GM23338 (cell line): ENCODE data around the gene RPLP1. TPM values are rescaled to one million over a fixed set of nuclear protein-coding genes. Genes with fewer than 3 reads are reported as not detected.

ENCODE experiments used
- ATAC-seq: fragments of 200-7000 bp; cut with Tn5 transposase; 3 replicates; pipeline ENCODE4 v1.9.1; 2020
- DNase-seq: peaks from one replicate; pipeline ENCODE4 v3.0.0-alpha.2; 2015; ENCODE audit warnings: low spot score
- H2AFZ ChIP-seq: fragments of 200-600 bp; sonication (generic); 2 replicates; pipeline ENCODE4 v1.8.0; 2016; ENCODE audit warnings: antibody characterized with exemption, mild to moderate bottlenecking, moderate library complexity
- H3F3A ChIP-seq: fragments of 200-600 bp; sonication (generic); replicated peaks from 2 replicates; pipeline ENCODE4 v1.8.0; 2017; ENCODE audit warnings: antibody characterized with exemption, mixed run types, low read depth
- H3K27ac ChIP-seq: fragments of 200-600 bp; sonication (generic); 2 replicates; pipeline ENCODE4 v1.6.1; 2016; ENCODE audit warnings: low read depth
- H3K27me3 ChIP-seq: fragments of 200-600 bp; sonication (generic); 2 replicates; pipeline ENCODE4 v1.8.0; 2016; ENCODE audit warnings: mild to moderate bottlenecking, mixed run types, moderate library complexity; ENCODE audit not compliant: insufficient read depth
- H3K36me3 ChIP-seq: fragments of 200-600 bp; sonication (generic); 2 replicates; pipeline ENCODE4 v1.8.0; 2016; ENCODE audit warnings: mild to moderate bottlenecking; ENCODE audit not compliant: insufficient read depth
- H3K4me1 ChIP-seq: fragments of 200-600 bp; sonication (generic); 2 replicates; pipeline ENCODE4 v1.8.0; 2016; ENCODE audit warnings: mild to moderate bottlenecking, moderate library complexity; ENCODE audit not compliant: insufficient read depth
- H3K4me2 ChIP-seq: fragments of 200-600 bp; sonication (generic); 2 replicates; pipeline ENCODE4 v1.7.1; 2017; ENCODE audit warnings: mixed run types
- H3K4me3 ChIP-seq: fragments of 200-600 bp; sonication (generic); 2 replicates; pipeline ENCODE4 v1.6.1; 2016; ENCODE audit warnings: mixed run types
- H3K79me2 ChIP-seq: fragments of 200-600 bp; sonication (generic); replicated peaks from 2 replicates; pipeline ENCODE4 v1.8.0; 2017; ENCODE audit warnings: mild to moderate bottlenecking; ENCODE audit not compliant: insufficient read depth
- H3K9me2 ChIP-seq: fragments of 200-600 bp; sonication (generic); 2 replicates; pipeline ENCODE4 v1.8.0; 2017; ENCODE audit not compliant: insufficient read depth
- H4K20me1 ChIP-seq: fragments of 200-600 bp; sonication (generic); replicated peaks from 2 replicates; pipeline ENCODE4 v1.8.0; 2017; ENCODE audit warnings: mild to moderate bottlenecking; ENCODE audit not compliant: insufficient read depth
- H3K27ac Mint-ChIP-seq: 2 replicates; pipeline ENCODE4 v1.8.0; 2020; ENCODE audit warnings: inconsistent platforms, mild to moderate bottlenecking, moderate library complexity, mixed read lengths
- H3K27me3 Mint-ChIP-seq: 3 replicates; pipeline ENCODE4 v1.8.0; 2022; ENCODE audit warnings: low read depth, mild to moderate bottlenecking, moderate library complexity, mixed read lengths, inconsistent platforms; ENCODE audit not compliant: insufficient read depth, poor library complexity
- H3K36me3 Mint-ChIP-seq: 3 replicates; pipeline ENCODE4 v1.8.0; 2021; ENCODE audit warnings: low read depth, mild to moderate bottlenecking, inconsistent platforms, moderate library complexity, mixed read lengths
- H3K4me1 Mint-ChIP-seq: 3 replicates; pipeline ENCODE4 v1.8.0; 2020; ENCODE audit warnings: mild to moderate bottlenecking, inconsistent platforms, mixed read lengths
- H3K4me3 Mint-ChIP-seq: 3 replicates; pipeline ENCODE4 v1.8.0; 2021; ENCODE audit warnings: moderate library complexity, mild to moderate bottlenecking, inconsistent platforms, mixed read lengths
- H3K9me3 Mint-ChIP-seq: 3 replicates; pipeline ENCODE4 v1.8.0; 2020; ENCODE audit warnings: moderate library complexity, mild to moderate bottlenecking, inconsistent platforms, mixed read lengths
- CREB1 ChIP-seq: fragments of 250-450 bp; sonication (Bioruptor Pico); IDR thresholded peaks from 2 replicates; pipeline ENCODE4 v1.5.0; 2020; ENCODE audit warnings: low read depth, mild to moderate bottlenecking, moderate library complexity
- EZH2 ChIP-seq: fragments of 200-600 bp; sonication (generic); IDR thresholded peaks from one replicate; pipeline ENCODE4 v1.8.0; 2017; ENCODE audit warnings: antibody characterized with exemption, mild to moderate bottlenecking, low read depth; ENCODE audit not compliant: unreplicated experiment
- EZH2phosphoT487 ChIP-seq: fragments of 200-600 bp; sonication (generic); IDR thresholded peaks from one replicate; pipeline ENCODE4 v1.8.1; 2018; ENCODE audit warnings: antibody characterized with exemption; ENCODE audit not compliant: unreplicated experiment
- NANOG ChIP-seq: IDR thresholded peaks from 2 replicates; pipeline ENCODE4 v1.6.1; 2016; ENCODE audit warnings: antibody characterized with exemption, borderline replicate concordance
- STAT1 ChIP-seq: IDR thresholded peaks from one replicate; pipeline ENCODE4 v1.6.1; 2016; ENCODE audit warnings: antibody characterized with exemption; ENCODE audit not compliant: unreplicated experiment
- ZNF114 ChIP-seq: fragments of 250-450 bp; sonication (Bioruptor Pico); IDR thresholded peaks from 2 replicates; pipeline ENCODE4 v1.5.0; 2020; ENCODE audit warnings: mild to moderate bottlenecking, moderate library complexity
- ZNF331 ChIP-seq: fragments of 250-450 bp; sonication (Bioruptor Pico); IDR thresholded peaks from 2 replicates; pipeline ENCODE4 v1.5.0; 2020; ENCODE audit warnings: low read depth, mild to moderate bottlenecking, moderate library complexity
- polyA plus RNA-seq: library from polyadenylated mRNA; unstranded; fragments of >200 nt; fragmentation: Nextera tagmentation; extraction: Ambion mirVana; gene quantifications from 2 replicates; pipeline ENCODE4 v1.2.1, GENCODE V29; 2016
- total RNA-seq: library from RNA; depleted of rRNA; stranded (reverse); fragments of >200 nt; shearing (Covaris generic); gene quantifications from 2 replicates; pipeline ENCODE4 v1.2.3, GENCODE V29; 2014
- TF ChIP-seq, protein P1 (sequence below): IDR thresholded peaks from one replicate; pipeline ENCODE4 v1.6.1; 2018; ENCODE audit warnings: antibody characterized with exemption; ENCODE audit not compliant: unreplicated experiment
- TF ChIP-seq, protein P2 (sequence below): fragments of 250-450 bp; sonication (Bioruptor Pico); IDR thresholded peaks from 2 replicates; pipeline ENCODE4 v1.5.0; 2020; ENCODE audit warnings: mild to moderate bottlenecking, moderate library complexity
- TF ChIP-seq, protein P3 (sequence below), 2 experiments: fragments of 200-600 bp in 1 of 2; sonication (generic) in 1 of 2; conservative IDR thresholded peaks; 2 replicates each; pipeline versions ENCODE4 v1.5.1 to v1.6.1; 2016 to 2017; ENCODE audit warnings: antibody characterized with exemption in 2 of 2, low read depth in 2 of 2, mild to moderate bottlenecking in 2 of 2, moderate library complexity in 1 of 2
- TF ChIP-seq, protein P4 (sequence below): IDR thresholded peaks from 2 replicates; pipeline ENCODE4 v1.6.1; 2016; ENCODE audit warnings: antibody characterized with exemption

Gene RPLP1
- total and polyA plus RNA-seq, 2 experiments from 2014 or later: 283 to 3,258 TPM

DNA sequence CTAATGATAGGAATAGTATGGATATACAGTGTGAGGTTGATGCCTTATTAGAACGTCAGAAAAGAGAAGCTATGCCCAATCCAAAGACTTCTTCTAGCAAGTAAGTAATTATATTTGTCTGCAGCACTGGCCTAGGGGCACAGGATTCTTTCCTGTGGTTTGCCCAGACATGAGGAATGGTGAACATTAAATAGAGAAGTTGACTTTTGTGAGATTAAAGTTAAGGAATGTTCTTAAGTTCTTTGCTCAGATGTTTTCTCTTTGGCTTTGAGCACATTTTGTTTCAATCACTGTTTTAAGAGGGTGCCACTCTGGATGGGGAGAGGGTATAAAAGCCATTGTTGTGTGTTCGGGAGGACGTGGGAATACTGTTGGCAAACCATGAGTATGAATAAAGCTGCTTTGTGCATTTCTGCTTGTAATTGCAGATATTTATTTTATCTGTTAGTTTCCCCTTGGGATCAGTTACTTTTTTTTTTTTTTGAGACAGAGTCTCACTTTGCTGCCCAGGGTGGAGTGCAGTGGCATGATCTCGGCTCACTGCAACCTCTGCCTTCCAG lies 30.2 kb upstream of the RPLP1 start:
- Mint-ChIP-seq H3K36me3 (peaks cover 86% of the 10 kb centered on the region), H3K4me1 (no peaks in the 10 kb centered on the region), H3K9me3 (no peaks in the 10 kb centered on the region), H3K27me3 (no peaks in the 10 kb centered on the region), H3K27ac (no peak overlapping the region), H3K4me3 (no peak overlapping the region)
- Histone ChIP-seq H3K79me2 (peaks cover 38% of the 10 kb centered on the region), H3K4me3 (no peak overlapping the region), H3K4me1 (no peaks in the 10 kb centered on the region), H3K27me3 (no peaks in the 10 kb centered on the region), H3K27ac (no peak overlapping the region), H3K9me2 (no peaks in the 10 kb centered on the region), H3F3A (no peaks in the 10 kb centered on the region; the same call in 1 of the 2 replicates), H3K4me2 (no peak overlapping the region), H2AFZ (no peak overlapping the region), H4K20me1 (peaks cover 45% of the 10 kb centered on the region), H3K36me3 (peaks cover 92% of the 10 kb centered on the region)
- no peak for TF ChIP-seq STAT1
- TF ChIP-seq, protein P1, sequence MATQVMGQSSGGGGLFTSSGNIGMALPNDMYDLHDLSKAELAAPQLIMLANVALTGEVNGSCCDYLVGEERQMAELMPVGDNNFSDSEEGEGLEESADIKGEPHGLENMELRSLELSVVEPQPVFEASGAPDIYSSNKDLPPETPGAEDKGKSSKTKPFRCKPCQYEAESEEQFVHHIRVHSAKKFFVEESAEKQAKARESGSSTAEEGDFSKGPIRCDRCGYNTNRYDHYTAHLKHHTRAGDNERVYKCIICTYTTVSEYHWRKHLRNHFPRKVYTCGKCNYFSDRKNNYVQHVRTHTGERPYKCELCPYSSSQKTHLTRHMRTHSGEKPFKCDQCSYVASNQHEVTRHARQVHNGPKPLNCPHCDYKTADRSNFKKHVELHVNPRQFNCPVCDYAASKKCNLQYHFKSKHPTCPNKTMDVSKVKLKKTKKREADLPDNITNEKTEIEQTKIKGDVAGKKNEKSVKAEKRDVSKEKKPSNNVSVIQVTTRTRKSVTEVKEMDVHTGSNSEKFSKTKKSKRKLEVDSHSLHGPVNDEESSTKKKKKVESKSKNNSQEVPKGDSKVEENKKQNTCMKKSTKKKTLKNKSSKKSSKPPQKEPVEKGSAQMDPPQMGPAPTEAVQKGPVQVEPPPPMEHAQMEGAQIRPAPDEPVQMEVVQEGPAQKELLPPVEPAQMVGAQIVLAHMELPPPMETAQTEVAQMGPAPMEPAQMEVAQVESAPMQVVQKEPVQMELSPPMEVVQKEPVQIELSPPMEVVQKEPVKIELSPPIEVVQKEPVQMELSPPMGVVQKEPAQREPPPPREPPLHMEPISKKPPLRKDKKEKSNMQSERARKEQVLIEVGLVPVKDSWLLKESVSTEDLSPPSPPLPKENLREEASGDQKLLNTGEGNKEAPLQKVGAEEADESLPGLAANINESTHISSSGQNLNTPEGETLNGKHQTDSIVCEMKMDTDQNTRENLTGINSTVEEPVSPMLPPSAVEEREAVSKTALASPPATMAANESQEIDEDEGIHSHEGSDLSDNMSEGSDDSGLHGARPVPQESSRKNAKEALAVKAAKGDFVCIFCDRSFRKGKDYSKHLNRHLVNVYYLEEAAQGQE: no peak
- TF ChIP-seq, protein P2, sequence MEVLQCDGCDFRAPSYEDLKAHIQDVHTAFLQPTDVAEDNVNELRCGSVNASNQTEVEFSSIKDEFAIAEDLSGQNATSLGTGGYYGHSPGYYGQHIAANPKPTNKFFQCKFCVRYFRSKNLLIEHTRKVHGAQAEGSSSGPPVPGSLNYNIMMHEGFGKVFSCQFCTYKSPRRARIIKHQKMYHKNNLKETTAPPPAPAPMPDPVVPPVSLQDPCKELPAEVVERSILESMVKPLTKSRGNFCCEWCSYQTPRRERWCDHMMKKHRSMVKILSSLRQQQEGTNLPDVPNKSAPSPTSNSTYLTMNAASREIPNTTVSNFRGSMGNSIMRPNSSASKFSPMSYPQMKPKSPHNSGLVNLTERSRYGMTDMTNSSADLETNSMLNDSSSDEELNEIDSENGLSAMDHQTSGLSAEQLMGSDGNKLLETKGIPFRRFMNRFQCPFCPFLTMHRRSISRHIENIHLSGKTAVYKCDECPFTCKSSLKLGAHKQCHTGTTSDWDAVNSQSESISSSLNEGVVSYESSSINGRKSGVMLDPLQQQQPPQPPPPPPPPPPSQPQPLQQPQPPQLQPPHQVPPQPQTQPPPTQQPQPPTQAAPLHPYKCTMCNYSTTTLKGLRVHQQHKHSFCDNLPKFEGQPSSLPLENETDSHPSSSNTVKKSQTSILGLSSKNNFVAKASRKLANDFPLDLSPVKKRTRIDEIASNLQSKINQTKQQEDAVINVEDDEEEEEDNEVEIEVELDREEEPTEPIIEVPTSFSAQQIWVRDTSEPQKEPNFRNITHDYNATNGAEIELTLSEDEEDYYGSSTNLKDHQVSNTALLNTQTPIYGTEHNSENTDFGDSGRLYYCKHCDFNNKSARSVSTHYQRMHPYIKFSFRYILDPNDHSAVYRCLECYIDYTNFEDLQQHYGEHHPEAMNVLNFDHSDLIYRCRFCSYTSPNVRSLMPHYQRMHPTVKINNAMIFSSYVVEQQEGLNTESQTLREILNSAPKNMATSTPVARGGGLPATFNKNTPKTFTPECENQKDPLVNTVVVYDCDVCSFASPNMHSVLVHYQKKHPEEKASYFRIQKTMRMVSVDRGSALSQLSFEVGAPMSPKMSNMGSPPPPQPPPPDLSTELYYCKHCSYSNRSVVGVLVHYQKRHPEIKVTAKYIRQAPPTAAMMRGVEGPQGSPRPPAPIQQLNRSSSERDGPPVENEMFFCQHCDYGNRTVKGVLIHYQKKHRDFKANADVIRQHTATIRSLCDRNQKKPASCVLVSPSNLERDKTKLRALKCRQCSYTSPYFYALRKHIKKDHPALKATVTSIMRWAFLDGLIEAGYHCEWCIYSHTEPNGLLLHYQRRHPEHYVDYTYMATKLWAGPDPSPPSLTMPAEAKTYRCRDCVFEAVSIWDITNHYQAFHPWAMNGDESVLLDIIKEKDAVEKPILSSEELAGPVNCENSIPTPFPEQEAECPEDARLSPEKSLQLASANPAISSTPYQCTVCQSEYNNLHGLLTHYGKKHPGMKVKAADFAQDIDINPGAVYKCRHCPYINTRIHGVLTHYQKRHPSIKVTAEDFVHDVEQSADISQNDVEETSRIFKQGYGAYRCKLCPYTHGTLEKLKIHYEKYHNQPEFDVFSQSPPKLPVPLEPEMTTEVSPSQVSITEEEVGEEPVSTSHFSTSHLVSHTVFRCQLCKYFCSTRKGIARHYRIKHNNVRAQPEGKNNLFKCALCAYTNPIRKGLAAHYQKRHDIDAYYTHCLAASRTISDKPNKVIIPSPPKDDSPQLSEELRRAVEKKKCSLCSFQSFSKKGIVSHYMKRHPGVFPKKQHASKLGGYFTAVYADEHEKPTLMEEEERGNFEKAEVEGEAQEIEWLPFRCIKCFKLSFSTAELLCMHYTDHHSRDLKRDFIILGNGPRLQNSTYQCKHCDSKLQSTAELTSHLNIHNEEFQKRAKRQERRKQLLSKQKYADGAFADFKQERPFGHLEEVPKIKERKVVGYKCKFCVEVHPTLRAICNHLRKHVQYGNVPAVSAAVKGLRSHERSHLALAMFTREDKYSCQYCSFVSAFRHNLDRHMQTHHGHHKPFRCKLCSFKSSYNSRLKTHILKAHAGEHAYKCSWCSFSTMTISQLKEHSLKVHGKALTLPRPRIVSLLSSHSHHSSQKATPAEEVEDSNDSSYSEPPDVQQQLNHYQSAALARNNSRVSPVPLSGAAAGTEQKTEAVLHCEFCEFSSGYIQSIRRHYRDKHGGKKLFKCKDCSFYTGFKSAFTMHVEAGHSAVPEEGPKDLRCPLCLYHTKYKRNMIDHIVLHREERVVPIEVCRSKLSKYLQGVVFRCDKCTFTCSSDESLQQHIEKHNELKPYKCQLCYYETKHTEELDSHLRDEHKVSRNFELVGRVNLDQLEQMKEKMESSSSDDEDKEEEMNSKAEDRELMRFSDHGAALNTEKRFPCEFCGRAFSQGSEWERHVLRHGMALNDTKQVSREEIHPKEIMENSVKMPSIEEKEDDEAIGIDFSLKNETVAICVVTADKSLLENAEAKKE (CRISPR knock-in tag): no peak
- TF ChIP-seq EZH2: no peak
- TF ChIP-seq, protein P3, sequence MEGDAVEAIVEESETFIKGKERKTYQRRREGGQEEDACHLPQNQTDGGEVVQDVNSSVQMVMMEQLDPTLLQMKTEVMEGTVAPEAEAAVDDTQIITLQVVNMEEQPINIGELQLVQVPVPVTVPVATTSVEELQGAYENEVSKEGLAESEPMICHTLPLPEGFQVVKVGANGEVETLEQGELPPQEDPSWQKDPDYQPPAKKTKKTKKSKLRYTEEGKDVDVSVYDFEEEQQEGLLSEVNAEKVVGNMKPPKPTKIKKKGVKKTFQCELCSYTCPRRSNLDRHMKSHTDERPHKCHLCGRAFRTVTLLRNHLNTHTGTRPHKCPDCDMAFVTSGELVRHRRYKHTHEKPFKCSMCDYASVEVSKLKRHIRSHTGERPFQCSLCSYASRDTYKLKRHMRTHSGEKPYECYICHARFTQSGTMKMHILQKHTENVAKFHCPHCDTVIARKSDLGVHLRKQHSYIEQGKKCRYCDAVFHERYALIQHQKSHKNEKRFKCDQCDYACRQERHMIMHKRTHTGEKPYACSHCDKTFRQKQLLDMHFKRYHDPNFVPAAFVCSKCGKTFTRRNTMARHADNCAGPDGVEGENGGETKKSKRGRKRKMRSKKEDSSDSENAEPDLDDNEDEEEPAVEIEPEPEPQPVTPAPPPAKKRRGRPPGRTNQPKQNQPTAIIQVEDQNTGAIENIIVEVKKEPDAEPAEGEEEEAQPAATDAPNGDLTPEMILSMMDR (conservative IDR thresholded peaks at IDR 0.05; ENCODE audit: low read depth in 2 of 2): no peak
- TF ChIP-seq ZNF331 (CRISPR knock-in tag): no peak
- TF ChIP-seq ZNF114 (CRISPR knock-in tag): no peak
- no peak for TF ChIP-seq EZH2phosphoT487
- no peak for TF ChIP-seq NANOG
- no peak for TF ChIP-seq CREB1 (CRISPR knock-in tag)
- TF ChIP-seq, protein P4, sequence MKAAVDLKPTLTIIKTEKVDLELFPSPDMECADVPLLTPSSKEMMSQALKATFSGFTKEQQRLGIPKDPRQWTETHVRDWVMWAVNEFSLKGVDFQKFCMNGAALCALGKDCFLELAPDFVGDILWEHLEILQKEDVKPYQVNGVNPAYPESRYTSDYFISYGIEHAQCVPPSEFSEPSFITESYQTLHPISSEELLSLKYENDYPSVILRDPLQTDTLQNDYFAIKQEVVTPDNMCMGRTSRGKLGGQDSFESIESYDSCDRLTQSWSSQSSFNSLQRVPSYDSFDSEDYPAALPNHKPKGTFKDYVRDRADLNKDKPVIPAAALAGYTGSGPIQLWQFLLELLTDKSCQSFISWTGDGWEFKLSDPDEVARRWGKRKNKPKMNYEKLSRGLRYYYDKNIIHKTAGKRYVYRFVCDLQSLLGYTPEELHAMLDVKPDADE: no peak
- ATAC-seq (no peak), DNase-seq (no peak)
